A549 treated with Hydrocortisone at 1 μM for 4 hours (cell line): Measurements from ENCODE around the gene PRDX4. TPM values are rescaled to one million over a fixed set of nuclear protein-coding genes. Genes with fewer than 3 reads are reported as not detected.

ENCODE experiments used
- total RNA-seq: library from RNA; stranded (reverse); fragments of 200-300 nt; extraction: Qiagen RNA extraction; gene quantifications from 5 replicates; pipeline ENCODE4 v1.2.3, GENCODE V29; 2022

Gene PRDX4
- 230 to 299 TPM (median 289 TPM) in 5 replicates for total RNA-seq

DNA sequence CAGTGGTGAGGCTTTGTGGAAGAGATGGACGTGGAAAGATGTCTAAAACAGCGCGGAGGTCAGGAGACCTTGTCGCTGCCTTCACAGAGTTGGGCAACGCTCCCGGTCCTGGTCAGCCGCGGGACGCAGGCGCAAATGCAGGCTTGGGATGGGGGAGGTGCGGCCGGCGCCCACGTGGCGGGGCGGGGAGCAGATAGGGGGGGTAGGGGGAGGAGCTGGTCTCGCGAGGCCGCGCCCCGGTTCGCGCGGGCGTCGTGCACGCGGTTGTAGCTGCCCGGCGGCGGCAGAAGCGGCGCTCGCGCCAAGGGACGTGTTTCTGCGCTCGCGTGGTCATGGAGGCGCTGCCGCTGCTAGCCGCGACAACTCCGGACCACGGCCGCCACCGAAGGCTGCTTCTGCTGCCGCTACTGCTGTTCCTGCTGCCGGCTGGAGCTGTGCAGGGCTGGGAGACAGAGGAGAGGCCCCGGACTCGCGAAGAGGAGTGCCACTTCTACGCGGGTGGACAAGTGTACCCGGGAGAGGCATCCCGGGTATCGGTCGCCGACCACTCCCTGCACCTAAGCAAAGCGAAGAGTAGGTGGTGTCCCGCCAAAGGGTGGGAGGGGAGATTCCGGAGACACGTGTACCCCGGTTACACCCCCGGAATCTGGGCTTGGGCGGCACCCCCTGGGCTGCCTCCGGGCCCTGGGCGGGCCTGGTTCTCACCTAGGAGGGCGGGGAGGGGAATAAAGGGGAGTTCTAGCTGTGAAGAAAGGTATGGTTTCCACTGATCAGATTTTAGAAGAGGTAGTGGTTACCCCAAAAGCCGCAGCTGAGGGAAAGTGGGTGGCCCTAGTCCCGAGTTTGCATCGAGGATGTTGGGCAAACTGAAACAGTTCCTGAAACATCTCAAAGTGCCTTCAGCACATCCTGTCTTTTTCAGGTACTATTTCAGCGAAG, at the start of gene PRDX4:
TSS of gene PRDX4 (plus strand) at position 255 of the 939 bp plus-strand sequence. CDS start at position 333, 78 bp downstream.

Other genes starting within 250 kb of the PRDX4 start
- 98.1 to 106 TPM (median 101 TPM) in 5 replicates for gene ACOT9, start 75.8 kb downstream of the PRDX4 start, total RNA-seq
- 355 to 458 TPM (median 417 TPM) in 5 replicates for gene SAT1, start 115.7 kb downstream of the PRDX4 start, total RNA-seq
- 30.4 to 30.9 TPM (median 30.6 TPM) in 5 replicates for gene APOO, start 240.4 kb downstream of the PRDX4 start, total RNA-seq
- 0.06 to 0.07 TPM (median 0.07 TPM) in 4 of 5 replicates, not detected in the other for gene CXorf58, start 240.5 kb downstream of the PRDX4 start, total RNA-seq